Stimulated activated CD8-positive, alpha-beta memory T cell treated with anti-CD3 and anti-CD28 coated beads, Interleukin-7, amount 100 ng/mL, for 4 hours (primary cell): ENCODE data around the gene MGAT5.
"Not testable (repeated sequence)": the region's sequence is repeated elsewhere in the genome, so short reads cannot be mapped to it uniquely, and the experiment has no call there.

Experiments
- DNase-seq, 2 donors: peaks; one replicate each; pipeline ENCODE4 v3.0.0-alpha.2; 2020; ENCODE audit warnings: low read depth in 2 of 2

MGAT5 gene

DNA sequence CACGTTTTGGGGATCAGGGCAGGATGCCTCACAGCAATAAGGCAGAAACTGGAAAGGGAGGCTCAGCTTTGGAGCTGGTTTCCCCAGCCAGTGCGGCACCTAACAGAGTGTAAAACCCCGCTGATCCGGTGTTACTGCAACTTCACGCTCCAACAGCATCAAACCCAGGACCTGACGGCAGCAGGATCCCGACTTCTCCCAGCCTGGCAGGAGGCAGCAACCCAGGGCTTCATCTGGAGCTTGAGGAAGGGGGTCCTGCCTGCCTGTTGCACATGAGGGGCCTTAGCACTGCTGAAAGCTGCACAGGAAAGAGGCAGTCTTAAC is 209.8 kb downstream of the MGAT5 start:
- DNase-seq: no peak

DNA sequence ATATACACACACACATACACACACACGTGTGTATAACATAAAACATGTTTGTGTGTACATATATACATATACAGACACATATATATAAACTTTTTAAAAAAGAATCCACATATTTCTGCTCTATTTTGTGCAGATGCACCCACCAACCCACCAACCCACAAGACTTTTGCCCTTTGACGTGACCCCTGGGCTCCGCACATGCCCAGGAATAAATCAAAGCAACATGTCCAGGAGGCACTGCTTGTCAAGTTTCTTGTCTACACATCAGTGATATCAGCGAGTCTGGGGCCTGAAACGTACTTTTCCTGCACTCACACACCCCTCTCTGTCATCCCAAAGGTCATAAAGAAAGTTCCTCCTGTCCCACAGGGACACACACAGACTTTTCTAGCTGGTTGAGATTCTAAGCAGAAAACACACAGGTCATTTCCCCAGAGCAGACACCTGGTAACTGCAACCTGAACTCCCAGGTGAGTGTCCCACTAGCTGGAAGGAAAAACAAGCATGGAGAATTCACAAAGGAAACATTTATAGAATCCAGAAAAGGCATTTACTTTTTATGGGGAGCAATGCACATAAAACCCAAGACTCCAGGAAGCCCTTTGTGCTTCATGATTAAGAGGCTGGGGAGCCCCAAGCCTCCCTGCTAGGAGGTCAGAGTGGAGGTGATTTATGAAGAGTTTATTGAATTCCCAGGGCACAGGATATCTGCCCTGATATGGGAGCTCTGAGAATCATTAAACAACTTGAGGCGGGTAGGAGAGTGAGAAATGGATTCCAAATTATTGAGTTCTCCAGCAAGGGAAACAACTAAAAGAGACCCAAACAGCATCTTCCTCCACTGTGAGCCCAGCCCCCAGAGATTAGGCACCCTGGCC is 211.6 kb downstream of the MGAT5 start:
- DNase-seq: no peak

DNA sequence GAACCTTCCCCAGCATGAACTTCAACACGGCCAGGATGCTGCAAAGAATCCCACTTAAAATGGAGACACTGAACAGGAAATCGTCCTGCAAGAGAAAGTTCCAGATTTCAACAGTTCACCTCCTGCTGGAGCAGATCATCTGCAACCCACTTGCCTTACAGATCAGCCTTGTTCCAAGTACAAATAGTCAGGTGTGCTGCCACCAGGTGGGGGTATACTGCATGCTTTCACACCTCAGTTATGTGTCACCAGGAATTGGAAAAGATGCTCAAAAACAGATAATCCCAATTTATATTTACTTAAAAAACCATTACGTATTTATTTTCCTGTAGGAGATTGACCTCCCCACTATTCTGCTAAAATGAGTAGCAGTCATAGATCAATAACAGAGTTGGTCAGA is 212.3 kb downstream of the MGAT5 start:
- no peak for DNase-seq

DNA sequence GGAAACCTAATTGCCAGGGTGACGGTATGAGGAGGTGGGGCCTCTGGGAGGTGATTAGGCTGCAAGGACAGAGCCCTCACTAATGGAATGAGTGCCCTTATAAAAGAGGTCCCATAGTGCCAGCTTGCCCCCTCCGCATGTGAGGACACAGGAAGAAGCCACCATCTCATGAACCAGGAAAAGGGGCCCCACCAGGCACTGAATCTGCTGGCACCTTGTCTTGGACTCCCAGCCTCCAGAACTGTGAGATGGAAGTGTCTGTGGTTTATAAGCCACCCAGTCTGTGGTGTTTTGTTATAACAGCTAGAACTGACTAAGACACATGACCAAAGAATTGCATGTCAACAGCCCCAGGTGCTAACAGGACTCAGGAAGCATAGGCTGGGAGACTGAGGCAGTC is 214.3 kb downstream of the MGAT5 start:
- DNase-seq: no peak

DNA sequence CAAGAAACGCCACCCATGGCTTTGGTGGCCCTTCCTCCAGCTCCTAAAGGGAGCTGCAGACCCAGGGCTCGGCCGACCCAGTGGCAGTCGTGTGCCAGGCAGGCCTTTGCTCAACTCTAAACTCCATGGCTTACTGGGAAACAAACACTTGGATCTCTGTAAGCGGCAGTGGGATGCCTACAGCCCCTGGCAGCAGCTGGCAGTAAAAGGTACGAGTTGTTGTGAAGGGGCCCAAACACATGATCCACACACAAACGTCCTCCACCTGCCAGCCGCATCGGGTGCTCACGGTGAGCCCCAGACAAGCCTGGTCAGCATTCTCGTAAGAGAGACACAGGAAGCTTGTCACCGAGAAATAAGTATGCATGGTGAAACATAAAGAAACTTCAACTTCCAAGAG is 214.9 kb downstream of the MGAT5 start:
- no peak for DNase-seq

DNA sequence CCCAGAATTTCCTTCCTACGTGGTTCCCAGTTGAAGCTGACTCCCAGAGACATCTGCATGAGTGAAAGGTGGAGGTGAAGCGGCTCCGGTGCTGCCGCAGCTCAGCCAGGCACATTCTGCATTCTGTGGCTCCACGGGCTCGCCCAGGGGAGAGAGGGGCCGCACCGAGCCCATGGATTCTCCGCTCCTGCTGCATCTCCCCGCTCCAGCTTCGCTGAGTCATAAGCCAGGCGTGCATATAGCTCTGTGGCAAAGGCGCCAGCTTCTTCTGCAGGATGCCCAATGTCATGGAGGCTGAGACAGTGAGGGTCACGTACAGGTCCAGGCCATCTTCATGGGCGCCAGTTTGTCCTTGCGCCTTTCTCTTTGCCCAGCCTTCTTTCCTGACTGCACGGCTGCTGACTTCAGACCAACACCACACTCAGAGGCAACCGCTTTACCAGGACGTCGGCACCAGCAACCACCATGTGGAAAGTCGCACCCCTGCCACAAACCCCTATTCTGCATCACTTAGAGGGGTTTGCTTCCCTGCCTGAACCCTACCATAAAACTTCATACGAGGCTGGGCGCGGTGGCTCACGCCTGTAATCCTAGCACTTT is 215.7 kb downstream of the MGAT5 start:
- no peak for DNase-seq

DNA sequence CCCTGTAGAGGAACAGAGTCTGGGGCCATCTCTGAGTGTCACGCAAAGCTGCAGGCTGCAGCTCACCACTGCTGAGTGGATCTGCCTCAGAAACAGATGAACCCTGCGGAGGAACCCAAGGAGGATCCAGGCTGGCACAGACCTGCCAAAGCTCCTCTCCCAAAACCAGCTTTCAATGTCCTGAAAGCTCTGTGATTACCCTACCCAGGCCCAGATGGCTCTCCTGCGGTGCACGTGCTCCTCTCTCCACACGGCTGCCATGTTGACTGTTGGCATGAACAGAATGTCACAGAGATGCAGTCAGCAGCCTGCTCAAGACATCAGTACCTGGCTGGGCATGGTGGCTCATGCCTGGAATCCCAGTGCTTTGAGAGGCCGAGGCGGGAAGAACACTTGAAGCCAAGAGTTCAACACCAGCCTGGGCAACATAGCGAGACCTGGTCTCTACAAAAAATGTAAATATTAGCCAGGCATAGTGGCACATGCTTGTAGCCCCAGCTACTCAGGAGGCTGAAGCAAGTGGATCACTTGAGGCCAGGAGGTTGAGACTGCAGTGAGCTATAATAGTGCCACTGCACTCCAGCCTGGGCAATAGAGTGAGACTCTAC is 216.8 kb downstream of the MGAT5 start:
- no peak for DNase-seq

DNA sequence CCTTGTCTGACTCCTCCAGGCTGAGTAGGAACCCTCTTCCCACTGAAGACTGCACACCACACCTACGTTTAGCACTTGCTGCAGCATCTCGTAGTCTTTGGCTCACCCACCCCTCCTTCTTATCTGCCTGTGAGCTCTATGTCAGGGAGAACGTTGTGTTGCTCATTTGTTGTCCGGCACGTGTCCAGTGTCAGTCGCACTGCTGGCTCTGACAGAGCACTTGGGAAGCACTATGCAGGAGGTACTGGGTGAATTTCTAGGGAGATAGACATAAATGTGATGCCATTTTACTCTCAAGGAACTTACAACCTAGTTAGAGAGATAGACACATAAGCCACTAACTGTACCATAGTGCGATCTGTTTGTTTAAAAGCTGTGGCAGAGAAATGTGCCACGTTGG is 223.1 kb downstream of the MGAT5 start:
- not testable (repeated sequence) for DNase-seq

DNA sequence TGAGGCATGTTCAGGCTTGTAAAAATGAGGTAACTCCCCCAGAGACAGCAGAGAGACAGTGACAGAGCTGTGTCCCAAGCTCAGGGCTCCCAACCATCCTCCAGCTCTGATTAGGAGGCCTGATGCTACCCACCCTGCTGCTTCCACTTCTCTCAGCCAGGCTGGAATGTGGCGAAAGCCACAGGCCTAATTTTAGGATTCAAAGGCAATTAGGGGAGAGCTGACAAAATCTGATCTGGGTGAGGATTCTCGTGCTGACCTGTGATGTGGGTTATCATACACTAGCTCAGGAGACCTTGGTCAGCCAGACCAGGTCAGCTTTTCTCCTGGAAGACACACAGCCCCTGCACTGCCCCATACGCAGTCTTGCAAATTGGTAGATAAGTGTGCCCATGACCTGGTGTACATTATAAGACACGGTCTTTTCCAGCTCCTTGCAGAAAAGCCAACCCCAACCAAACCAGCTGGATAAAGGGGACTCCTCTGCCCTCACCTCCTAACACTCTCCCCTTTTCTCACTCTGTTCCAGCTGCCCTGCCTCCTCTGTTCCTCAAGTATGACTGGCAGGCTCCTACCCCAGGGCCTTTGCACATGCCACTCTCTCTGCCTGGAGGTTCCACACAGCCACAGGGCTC is 225.9 kb downstream of the MGAT5 start:
- DNase-seq: no peak

DNA sequence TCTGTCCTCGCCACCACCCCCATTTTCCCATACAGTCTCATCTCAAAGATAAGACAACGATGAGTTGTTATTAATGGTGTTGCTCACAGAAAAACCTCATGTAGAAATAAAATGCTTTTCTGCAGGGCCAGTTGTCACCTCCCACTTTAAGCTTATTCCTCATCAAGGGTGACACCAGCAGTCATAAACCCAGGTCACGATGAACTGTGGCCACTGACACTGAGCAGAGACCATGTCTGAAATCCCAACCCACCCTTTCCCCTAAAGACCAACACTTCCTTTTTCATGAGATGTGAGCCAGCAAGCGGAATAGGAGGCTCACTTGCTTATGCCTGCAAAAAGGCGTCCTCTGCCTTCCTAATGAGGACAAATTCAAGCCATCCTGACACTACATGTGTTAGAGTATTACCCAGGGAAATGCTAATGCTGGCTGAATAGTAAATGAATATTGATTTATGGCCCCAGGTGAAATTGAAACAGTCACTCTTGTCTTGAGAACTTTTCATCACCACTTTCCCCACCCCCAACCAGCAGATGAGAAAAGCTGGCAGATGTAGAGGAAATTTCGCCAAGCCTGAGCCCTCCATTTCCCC is 228.4 kb downstream of the MGAT5 start:
- no peak for DNase-seq

DNA sequence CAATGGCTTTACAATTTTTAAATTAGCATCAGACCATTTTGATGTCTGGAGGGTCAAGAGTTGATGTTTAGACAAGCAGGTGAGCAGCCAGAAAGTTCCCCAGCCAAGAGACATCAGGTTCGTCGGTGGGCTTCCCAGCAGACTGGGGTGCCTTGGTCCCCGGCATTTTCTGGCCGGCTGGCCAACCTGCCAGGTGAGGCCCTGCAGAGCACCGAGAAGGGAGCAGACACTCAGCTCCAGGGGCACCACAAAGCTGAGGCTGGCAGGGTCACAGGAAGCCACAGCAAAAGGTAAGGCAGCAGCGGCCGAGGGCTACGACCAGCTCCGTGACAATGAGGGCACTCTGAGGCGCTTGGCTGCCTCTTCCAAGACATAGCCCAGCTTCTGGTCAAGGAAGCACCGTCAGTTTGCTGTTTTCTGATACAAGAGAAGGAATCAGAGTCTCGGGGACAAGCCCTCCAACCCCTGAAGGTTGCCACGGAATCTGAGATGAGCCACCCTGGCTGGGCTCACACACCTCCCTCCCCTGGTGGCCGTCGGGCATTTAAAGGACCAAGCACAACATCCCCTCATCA is 229.0 kb downstream of the MGAT5 start:
- DNase-seq: no peak

DNA sequence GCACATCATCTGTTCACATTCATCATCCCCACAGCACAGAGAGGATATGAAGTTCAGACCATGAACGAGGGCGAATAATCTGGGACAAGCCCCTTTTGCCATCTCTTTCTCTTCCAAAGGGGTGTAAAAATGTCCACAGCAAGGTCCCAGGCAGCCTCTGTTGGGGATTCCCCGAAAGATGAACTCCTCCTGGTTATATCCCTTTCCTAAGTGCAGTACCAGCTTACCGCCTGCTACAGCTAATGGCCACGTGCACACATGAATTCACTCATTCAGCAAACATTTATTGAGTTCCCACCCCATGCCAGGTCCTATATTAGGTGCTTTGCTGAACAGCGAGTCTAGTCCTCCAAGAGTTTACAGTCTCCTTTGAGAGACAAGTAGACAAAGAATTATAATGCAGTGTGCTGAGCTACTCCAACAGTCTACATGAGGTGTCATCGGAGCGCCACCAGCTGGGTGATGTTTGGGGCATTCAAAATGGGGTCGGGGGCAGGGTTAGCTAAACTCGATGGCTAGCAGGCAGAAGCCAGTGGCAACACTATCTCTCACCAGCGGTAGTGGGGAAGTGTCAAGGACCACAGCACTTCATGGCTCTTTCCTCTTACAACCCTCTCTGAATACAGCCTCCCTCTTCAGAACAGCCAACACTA is 236.0 kb downstream of the MGAT5 start:
- no peak for DNase-seq

DNA sequence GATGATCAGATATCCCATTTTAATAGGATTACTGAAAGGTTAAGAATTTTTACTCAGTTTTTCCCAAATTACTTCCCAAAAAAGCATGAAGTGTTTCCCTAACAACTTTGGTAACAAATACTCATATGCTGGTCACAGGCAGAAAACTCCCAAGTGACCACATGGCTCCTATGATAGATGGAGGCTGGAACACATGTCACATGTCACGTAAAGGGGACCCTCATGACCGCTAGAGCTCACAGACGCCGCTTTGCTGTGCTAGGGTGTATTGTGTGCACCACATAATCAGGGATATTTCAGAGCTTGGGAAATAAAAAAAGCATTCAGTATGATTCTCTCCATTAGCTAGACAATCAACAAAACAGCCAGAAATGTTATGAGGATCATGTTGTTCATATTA is 236.7 kb downstream of the MGAT5 start:
- no peak for DNase-seq

DNA sequence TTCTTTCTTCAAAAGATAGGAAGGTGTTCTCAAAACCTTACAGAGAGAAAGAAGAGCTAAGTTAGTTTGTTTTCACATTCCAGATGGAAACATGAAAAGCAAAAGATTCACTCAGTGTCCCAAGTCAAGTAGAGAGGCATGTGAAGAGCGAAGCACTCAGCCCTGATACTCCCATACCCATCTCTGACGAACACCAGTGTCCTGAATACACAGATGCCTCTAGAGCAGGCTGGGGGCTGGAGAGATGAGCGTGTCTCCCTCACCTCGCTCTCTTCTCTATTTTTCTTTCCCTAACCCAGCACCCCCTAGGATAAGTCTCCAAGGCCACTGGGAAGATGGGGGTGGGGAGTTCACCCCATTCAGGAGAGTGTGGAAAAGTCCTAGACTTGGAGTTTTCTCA is 237.2 kb downstream of the MGAT5 start:
- no peak for DNase-seq

DNA sequence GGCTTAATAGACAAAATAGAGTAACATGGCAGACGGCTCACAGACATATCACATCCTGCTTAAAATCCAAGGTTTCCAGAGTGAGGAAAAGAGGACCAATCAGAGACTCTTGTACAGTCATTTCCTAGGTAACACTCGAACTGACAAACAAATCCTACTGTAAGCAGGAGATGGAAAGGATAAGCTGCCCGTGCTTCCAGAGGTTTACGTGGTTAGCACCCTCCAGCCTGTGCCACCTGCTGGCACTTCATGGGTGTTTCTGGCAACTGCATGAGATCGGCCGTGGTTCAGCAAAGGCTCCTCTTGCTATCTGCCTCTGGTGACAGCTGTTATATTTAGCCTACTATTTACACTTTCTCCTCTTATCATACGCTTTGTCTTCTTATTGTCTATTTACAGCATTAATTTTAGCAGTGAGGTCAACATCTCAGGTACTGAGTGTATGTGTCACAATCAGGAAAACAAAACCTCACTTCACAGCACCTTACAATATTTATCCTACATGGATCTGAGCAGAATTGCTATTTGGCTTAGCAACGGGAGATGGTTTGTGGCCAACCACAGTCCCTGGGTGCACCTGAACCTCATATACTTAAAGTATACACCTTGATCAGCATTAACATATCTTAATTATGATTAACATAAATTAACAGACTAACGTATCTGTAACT is 238.0 kb downstream of the MGAT5 start:
- no peak for DNase-seq

DNA sequence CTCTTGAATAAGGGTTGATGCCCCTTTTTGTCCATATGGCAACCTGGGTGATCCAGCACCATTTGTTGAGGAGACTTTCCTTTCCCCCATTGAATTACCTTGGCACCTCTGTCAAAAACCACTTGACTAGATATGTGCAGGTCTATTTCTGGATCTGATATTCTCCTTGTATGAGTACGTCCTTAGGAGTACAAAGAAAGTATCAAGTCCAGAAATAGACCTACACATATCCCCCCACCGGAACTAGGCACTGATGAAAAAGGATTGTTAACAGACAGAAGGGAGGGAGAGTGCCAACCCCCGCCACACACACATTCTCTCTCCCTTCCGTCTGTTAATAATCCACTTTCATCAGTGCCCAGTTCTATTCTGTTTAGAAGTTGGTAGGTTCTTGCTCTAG is 239.9 kb downstream of the MGAT5 start:
- no peak for DNase-seq

DNA sequence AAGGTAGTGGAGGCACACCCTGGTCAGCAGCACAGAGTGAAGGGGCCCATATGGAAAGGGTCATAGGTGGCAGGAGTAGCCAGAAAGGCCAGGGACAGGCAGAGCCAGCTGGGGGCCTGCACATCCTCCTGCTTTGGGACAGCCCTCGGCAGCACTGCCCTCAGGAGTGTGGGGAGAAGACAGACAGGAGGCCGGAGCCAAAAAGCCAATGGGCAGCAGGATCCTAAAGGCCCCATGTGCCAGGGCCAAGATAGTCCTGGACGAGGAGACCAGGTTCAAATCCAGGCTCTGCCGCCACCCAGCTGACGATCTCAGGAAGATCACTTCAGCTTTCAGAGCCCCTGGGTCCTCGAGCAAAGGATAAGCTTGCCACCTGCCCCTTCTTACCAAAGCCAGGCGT is 244.8 kb downstream of the MGAT5 start:
- no peak for DNase-seq

DNA sequence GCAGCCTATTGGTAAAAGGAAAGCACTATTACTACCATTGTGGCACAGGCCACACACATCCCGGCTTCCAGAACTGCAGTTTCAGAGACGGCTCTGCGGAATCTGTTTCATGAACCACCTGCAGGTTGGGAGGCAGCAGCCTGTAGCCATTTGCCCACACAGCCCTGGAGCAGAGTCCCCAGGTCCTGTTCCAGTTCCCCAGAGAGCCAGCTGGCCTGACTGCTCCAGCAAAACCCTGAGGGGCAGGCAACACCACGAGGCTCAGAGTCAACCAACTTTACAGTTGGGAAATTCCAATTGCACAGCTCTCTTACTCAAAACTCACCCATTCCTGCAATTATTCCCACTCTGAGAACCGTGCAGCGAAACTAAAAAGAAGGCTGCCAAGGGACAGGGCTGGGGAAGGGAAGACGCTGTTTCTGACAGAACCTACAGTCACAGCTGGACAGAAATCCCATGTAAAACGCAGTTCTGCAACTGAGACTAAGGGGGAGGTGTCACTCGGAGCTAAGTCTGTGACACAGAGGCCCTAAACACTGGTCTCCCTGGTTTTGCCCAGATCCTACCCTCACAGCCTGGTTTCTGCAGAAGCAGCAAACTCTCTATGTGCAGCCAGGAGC is 245.5 kb downstream of the MGAT5 start:
- DNase-seq: no peak

DNA sequence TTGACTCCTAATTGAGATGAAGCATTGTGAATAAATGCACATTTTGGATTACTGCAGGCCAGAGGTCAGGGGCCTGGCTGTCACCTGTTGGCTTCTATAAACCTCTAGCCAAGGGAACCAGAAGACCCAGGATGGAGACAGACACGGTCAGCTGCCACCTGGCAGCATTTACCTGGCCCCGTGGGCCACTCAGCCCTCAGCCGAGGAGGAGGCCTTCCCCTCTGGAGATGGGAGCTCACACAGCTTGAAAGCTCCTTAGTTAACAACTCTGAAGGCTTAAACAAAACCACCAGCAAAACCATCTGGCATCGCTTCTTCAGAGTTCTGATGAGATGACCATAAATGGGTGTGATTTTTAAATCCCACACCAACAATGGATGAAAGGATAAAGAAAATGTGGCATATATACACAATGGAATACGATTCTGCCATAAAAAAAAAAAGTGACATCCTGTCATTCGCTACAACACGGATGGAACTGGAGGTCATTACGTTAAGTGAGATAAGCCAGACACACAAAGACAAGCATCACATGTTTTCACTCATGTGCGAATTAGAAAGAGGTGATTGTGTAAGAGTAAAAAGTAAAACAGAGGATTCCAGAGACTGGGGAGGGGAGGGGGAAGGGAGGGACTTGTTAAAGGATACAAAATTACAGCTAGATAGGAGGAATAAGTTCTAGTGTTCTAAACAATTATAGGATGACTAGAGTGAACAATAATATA is 246.5 kb downstream of the MGAT5 start:
- DNase-seq: no peak
